B cell (primary cell): ENCODE results near the gene PEX14. TPM values are rescaled to one million over a fixed set of nuclear protein-coding genes. Genes with fewer than 3 reads are reported as not detected.

Experiments used
- ATAC-seq: fragments of 200-7000 bp; cut with Tn5 transposase; one replicate; pipeline ENCODE4 v1.10.0; 2021; ENCODE audit warnings: low read depth, mild to moderate bottlenecking, moderate number of reproducible peaks, moderate library complexity
- CTCF ChIA-PET: fragments of 350-600 bp; sonication (Branson Sonifier 250); formaldehyde crosslinking; loops from one replicate; lab custom pipeline; 2021; ENCODE audit warnings: antibody characterized with exemption, inconsistent platforms; lab: Charles Lee
- POLR2A ChIA-PET: fragments of 350-600 bp; sonication (Branson Sonifier 250); formaldehyde crosslinking; loops from one replicate; lab custom pipeline; 2021; ENCODE audit warnings: antibody characterized with exemption; lab: Charles Lee
- DNase-seq: peaks from one replicate; pipeline ENCODE4 v3.0.0; 2013
- H2AFZ ChIP-seq: 2 replicates; pipeline ENCODE4 v1.6.1; 2012; ENCODE audit warnings: mild to moderate bottlenecking, low read depth, low read length; ENCODE audit not compliant: insufficient read depth, poor library complexity, severe bottlenecking
- H3K27ac ChIP-seq, 2 donors: 1 replicate in 1 of 2; 2 replicates in 1 of 2; pipeline ENCODE4 v1.5.1; 2012 to 2013; ENCODE audit warnings: low read length in 2 of 2, mild to moderate bottlenecking in 2 of 2, moderate library complexity in 1 of 2
- H3K27me3 ChIP-seq, 4 experiments: fragments of 200-600 bp in 1 of 4; sonication (generic) in 1 of 4; replicated peaks in 1 of 4; 1 replicate in 2 of 4; 2 replicates in 2 of 4; pipeline versions ENCODE4 v1.6.1 to v1.7.0; 2013 to 2016; ENCODE audit warnings: low read length in 3 of 4, mild to moderate bottlenecking in 2 of 4, mixed read lengths in 1 of 4, moderate library complexity in 1 of 4; ENCODE audit not compliant: insufficient read depth in 4 of 4, control insufficient read depth in 3 of 4; ENCODE audit errors: control extremely low read depth in 1 of 4
- H3K36me3 ChIP-seq, 2 experiments: replicated peaks in 1 of 2; 1 replicate in 1 of 2; 2 replicates in 1 of 2; pipeline versions ENCODE4 v1.6.1 to v1.7.1; 2013; ENCODE audit warnings: low read length in 1 of 2; ENCODE audit not compliant: insufficient read depth in 2 of 2, control insufficient read depth in 1 of 2; ENCODE audit errors: control extremely low read depth in 1 of 2, extremely low read depth in 1 of 2
- H3K4me1 ChIP-seq, 2 donors: fragments of 200-600 bp in 1 of 2; sonication (generic) in 1 of 2; 1 replicate in 1 of 2; 2 replicates in 1 of 2; pipeline versions ENCODE4 v1.5.1 to v1.6.1; 2013 to 2017; ENCODE audit warnings: low read length in 2 of 2; ENCODE audit not compliant: control insufficient read depth in 2 of 2, insufficient read depth in 2 of 2
- H3K4me2 ChIP-seq: replicated peaks from 2 replicates; pipeline ENCODE3; 2012; ENCODE audit warnings: mild to moderate bottlenecking, low read depth, low read length; ENCODE audit not compliant: poor library complexity, severe bottlenecking
- H3K4me3 ChIP-seq, 5 experiments: fragments of 200-600 bp in 1 of 5; sonication (generic) in 1 of 5; 1 replicate in 3 of 5; 2 replicates in 2 of 5; pipeline versions ENCODE4 v1.5.1 to v1.7.0; 2011 to 2016; ENCODE audit warnings: low read length in 4 of 5, mild to moderate bottlenecking in 4 of 5, low read depth in 2 of 5, control low read depth in 1 of 5, moderate library complexity in 1 of 5; ENCODE audit not compliant: insufficient read depth in 1 of 5; ENCODE audit errors: control extremely low read depth in 1 of 5, extremely low read depth in 1 of 5
- H3K79me2 ChIP-seq: fragments of 200-600 bp; sonication (generic); one replicate; pipeline ENCODE4 v1.6.0; 2016; ENCODE audit warnings: low read length; ENCODE audit not compliant: control insufficient read depth, insufficient read depth
- H3K9ac ChIP-seq: fragments of 200-600 bp; sonication (generic); 2 replicates; pipeline ENCODE4 v1.6.1; 2017; ENCODE audit warnings: mild to moderate bottlenecking, low read length, moderate library complexity
- H3K9me3 ChIP-seq, 3 donors: one replicate each; pipeline versions ENCODE4 v1.6.1 to v1.7.1; 2013; ENCODE audit warnings: low read length in 2 of 3; ENCODE audit not compliant: control insufficient read depth in 2 of 3, insufficient read depth in 1 of 3; ENCODE audit errors: control extremely low read depth in 1 of 3
- H4K20me1 ChIP-seq: 2 replicates; pipeline ENCODE4 v1.6.0; 2012; ENCODE audit warnings: mild to moderate bottlenecking, low read length; ENCODE audit not compliant: insufficient read depth, control insufficient read depth, poor library complexity, severe bottlenecking
- H3K27ac Mint-ChIP-seq: one replicate; pipeline ENCODE4 v1.8.0; 2021; ENCODE audit warnings: mixed read lengths
- H3K27me3 Mint-ChIP-seq: one replicate; pipeline ENCODE4 v1.8.0; 2021; ENCODE audit warnings: mixed read lengths
- H3K4me1 Mint-ChIP-seq: one replicate; pipeline ENCODE4 v1.8.0; 2021; ENCODE audit warnings: mixed read lengths
- H3K4me3 Mint-ChIP-seq: one replicate; pipeline ENCODE4 v1.8.0; 2021; ENCODE audit warnings: mixed read lengths
- H3K9me3 Mint-ChIP-seq: one replicate; pipeline ENCODE4 v1.8.0; 2022; ENCODE audit warnings: mixed read lengths; ENCODE audit not compliant: insufficient read depth
- CTCF ChIP-seq: fragments of 200-600 bp; IDR thresholded peaks from one replicate; pipeline ENCODE4 v1.8.0; 2022; ENCODE audit warnings: antibody characterized with exemption, mild to moderate bottlenecking
- EZH2 ChIP-seq: IDR thresholded peaks from 2 replicates; pipeline ENCODE4 v1.6.1; 2012; ENCODE audit warnings: borderline replicate concordance, low read depth, mild to moderate bottlenecking, moderate library complexity, low read length; ENCODE audit not compliant: insufficient read depth, poor library complexity, severe bottlenecking
- WGBS: methylation state at CpG from one replicate; pipeline ENCODE4 v1.1.5; 2013; ENCODE audit warnings: missing lambda C conversion rate; ENCODE audit not compliant: insufficient coverage; 5-methylcytosine and 5-hydroxymethylcytosine counted together
- intact Hi-C: fragments of 100-400 bp; cut with micrococcal nuclease; formaldehyde crosslinking; loops from one replicate; pipeline ENCODE4 v1.10.0; 2022
- polyA plus RNA-seq: library from polyadenylated mRNA; depleted of rRNA; stranded (reverse); fragments of >200 nt; gene quantifications from 2 replicates; pipeline ENCODE4 v1.2.3, GENCODE V29; 2012
- total RNA-seq, 2 donors: library from RNA; stranded (reverse); fragments of 120-200 nt in 1 of 2; gene quantifications; 1 replicate in 1 of 2; 2 replicates in 1 of 2; pipeline versions ENCODE4 v1.2.3 to v1.2.4, GENCODE V29; 2013 to 2022

Gene PEX14
- total and polyA plus RNA-seq, 2 donors (not counting 1 experiment from before 2014, with no cell fraction given): 14.1 to 19.3 TPM

- intact Hi-C loops: no loop called here
- no peaks in the 10 kb centered on the region for H3K9me3 ChIP-seq
- ChIA-PET CTCF (no interaction called here), POLR2A (no interaction called here)
- Mint-ChIP-seq H3K4me3 (no peak overlapping the region), H3K9me3 (no peaks in the 10 kb centered on the region), H3K27me3 (no peaks in the 10 kb centered on the region), H3K27ac (no peak overlapping the region), H3K4me1 (no peaks in the 10 kb centered on the region)
- no peak overlapping the region for H3K27ac ChIP-seq
- DNase-seq (no peak), ATAC-seq (no peak)
- peaks cover 3% of the 10 kb centered on the region for H3K79me2 ChIP-seq
- no peak overlapping the region for H2AFZ ChIP-seq
- H3K4me1 ChIP-seq: no peaks in the 10 kb centered on the region
- no peak for TF ChIP-seq CTCF
- TF ChIP-seq EZH2: no peak
- WGBS: 100% methylated on average over 4 of the region's 9 CpGs
- H3K4me2 ChIP-seq: no peak overlapping the region
- peaks cover 0 to 32% of the 10 kb centered on the region in 2 experiments for H3K36me3 ChIP-seq
- no peak overlapping the region for H3K9ac ChIP-seq
- no peak overlapping the region for H3K4me3 ChIP-seq
- no peaks in the 10 kb centered on the region for H4K20me1 ChIP-seq
- no peaks in the 10 kb centered on the region for H3K27me3 ChIP-seq
Measured at GRCh38 chr1:10540277-10541005, 65.7 kb downstream of the PEX14 start.

GRCh38 chr1:10541286-10541685, 66.5 kb downstream of the PEX14 start:
- H4K20me1 ChIP-seq: no peaks in the 10 kb centered on the region
- H3K4me3 Mint-ChIP-seq: no peak overlapping the region
- peaks cover 0 to 28% of the 10 kb centered on the region in 2 experiments for H3K36me3 ChIP-seq
- DNase-seq (no peak), ATAC-seq (no peak)
- 97% methylated on average over 17 of the region's 17 CpGs for WGBS
- H3K79me2 ChIP-seq: peaks cover 3% of the 10 kb centered on the region
- no peaks in the 10 kb centered on the region for H3K9me3 Mint-ChIP-seq
- no peak overlapping the region for H3K9ac ChIP-seq
- H3K4me1 Mint-ChIP-seq: no peaks in the 10 kb centered on the region
- H3K4me2 ChIP-seq: no peak overlapping the region
- H3K27me3 ChIP-seq: no peaks in the 10 kb centered on the region
- TF ChIP-seq CTCF (no peak), EZH2 (no peak)
- intact Hi-C loops: no loop called here
- H3K27me3 Mint-ChIP-seq: no peaks in the 10 kb centered on the region
- CTCF ChIA-PET: no interaction called here
- H3K4me3 ChIP-seq: no peak overlapping the region
- H3K27ac ChIP-seq: no peak overlapping the region
- no peak overlapping the region for H2AFZ ChIP-seq
- no peaks in the 10 kb centered on the region for H3K9me3 ChIP-seq
- no peak overlapping the region for H3K27ac Mint-ChIP-seq
- no peaks in the 10 kb centered on the region for H3K4me1 ChIP-seq
- POLR2A ChIA-PET: no interaction called here
